Loucy (cell line): ENCODE measurements around the gene HHATL.

Source experiments
- CTCF ChIP-seq: fragments of 200-600 bp; sonication (generic); conservative IDR thresholded peaks from 2 replicates; pipeline ENCODE4 v1.5.1; 2014; ENCODE audit warnings: mild to moderate bottlenecking, antibody characterized with exemption, low read length
- EZH2phosphoT487 ChIP-seq: fragments of 200-600 bp; IDR thresholded peaks from 2 replicates; pipeline ENCODE4 v1.6.1; 2018; ENCODE audit warnings: antibody characterized with exemption, mild to moderate bottlenecking, moderate library complexity, borderline replicate concordance

- TF ChIP-seq EZH2phosphoT487 (no peak), CTCF (no peak)
Measured at GRCh38 chr3:42670670-42671069, 31.9 kb downstream of the HHATL start.
